ENCODE results near the gene LIPK.
"Not testable (repeated sequence)": the region's sequence is repeated elsewhere in the genome, so short reads cannot be mapped to it uniquely, and the experiment has no call there.

LIPK gene

DNA sequence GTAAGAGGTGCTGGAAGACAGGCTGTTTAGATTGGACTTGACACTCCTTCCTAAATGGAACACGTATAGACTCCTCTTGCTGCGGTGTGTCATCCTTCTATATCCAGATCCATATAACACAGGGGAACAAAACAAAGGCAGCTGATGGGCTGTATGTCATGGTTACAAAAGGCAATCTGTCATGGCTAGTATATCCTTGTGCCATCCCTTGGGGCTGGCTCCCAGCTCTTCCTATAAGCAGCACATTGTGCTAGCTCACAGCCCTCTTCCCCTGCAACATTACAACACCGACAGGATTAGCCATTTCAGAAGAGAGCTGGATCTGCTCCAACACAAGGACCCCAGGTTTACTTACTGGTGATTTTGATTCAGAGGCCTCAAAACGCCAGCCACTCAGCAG lies 15.3 kb downstream of the LIPK start:
- no peak overlapping the region for H3K4me3 ChIP-seq (ENCODE audit: low read length)
- TF ChIP-seq, protein P1, sequence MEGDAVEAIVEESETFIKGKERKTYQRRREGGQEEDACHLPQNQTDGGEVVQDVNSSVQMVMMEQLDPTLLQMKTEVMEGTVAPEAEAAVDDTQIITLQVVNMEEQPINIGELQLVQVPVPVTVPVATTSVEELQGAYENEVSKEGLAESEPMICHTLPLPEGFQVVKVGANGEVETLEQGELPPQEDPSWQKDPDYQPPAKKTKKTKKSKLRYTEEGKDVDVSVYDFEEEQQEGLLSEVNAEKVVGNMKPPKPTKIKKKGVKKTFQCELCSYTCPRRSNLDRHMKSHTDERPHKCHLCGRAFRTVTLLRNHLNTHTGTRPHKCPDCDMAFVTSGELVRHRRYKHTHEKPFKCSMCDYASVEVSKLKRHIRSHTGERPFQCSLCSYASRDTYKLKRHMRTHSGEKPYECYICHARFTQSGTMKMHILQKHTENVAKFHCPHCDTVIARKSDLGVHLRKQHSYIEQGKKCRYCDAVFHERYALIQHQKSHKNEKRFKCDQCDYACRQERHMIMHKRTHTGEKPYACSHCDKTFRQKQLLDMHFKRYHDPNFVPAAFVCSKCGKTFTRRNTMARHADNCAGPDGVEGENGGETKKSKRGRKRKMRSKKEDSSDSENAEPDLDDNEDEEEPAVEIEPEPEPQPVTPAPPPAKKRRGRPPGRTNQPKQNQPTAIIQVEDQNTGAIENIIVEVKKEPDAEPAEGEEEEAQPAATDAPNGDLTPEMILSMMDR (conservative IDR thresholded peaks at IDR 0.05; ENCODE audit: low read length): no peak
- no peak for DNase-seq (ENCODE audit: low read depth)

DNA sequence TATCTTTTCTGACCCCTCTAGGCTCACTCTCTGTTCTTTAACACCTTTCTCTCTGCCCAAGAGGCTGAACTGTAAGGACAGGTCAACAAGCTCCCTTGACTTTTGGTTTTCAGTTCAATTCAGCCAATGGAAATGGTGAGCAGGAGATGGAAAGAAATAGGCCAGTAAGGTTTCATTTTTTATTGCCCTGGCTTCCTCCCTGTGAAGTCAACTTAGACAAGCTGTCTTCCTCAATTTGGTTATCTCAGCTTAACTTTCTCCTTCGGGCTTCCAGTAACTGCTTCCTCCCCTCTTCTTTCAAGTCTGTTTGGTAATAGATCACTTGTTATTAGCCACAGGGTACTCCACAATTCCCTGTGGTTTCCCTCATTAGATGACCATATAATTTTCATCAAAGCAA lies 19.7 kb downstream of the LIPK start:
- TF ChIP-seq, protein P1 (conservative IDR thresholded peaks at IDR 0.05; ENCODE audit: low read length): no peak
- DNase-seq (ENCODE audit: low read depth): no peak
- H3K4me3 ChIP-seq (ENCODE audit: low read length): no peak overlapping the region

DNA sequence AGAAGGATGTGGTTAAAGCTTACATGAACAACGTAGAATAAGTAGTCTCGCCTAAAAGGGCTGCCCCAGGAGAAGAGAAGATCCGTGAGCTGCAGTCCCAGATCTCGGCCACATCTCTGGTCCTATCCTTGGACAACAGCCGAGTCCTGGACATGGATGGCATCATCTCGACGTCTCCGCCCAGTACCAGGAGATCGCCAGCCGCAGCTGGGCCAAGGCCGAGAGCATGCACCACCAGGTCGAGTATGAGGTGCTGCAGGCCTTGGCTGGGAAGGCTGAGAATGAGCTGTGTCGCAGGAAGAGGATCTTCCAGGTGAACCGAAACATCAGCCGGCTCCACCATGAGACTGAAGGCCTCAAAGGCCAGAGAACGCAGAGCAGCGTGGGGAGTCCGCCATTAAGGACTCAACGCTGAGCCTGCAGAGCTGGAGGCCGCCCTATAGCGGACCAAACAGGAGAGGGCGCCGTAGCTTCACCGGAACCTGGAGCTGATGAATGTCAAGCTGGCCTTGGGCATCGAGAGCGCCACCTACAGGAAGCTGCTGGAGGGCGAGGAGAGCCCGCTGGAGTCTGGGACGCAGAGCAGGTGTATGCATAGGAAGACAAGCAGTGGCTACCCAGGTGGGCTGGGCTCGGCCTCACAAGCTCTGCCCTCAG lies 22.2 kb downstream of the LIPK start:
- TF ChIP-seq, protein P1 (conservative IDR thresholded peaks at IDR 0.05; ENCODE audit: low read length): peak; percentile 29
- no peak overlapping the region for H3K4me3 ChIP-seq (ENCODE audit: low read length)
- DNase-seq (ENCODE audit: low read depth): no peak

DNA sequence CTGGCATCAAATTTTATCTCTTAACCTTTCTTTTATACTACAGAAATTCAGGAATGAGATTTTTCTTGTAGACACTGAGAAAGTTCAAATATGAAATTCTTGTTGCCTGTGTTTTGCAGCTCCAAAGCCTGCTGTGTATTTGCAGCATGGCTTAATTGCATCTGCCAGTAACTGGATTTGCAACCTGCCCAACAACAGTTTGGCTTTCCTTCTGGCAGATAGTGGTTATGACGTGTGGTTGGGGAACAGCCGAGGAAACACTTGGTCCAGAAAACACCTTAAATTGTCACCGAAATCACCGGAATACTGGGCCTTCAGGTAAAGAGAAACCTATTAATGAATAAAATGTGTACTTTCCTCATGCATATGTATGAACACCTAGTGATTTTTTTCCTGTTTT lies 24.8 kb downstream of the LIPK start:
- no peak for DNase-seq (ENCODE audit: low read depth)
- TF ChIP-seq, protein P1 (conservative IDR thresholded peaks at IDR 0.05; ENCODE audit: low read length): no peak
- H3K4me3 ChIP-seq (ENCODE audit: low read length): no peak overlapping the region

DNA sequence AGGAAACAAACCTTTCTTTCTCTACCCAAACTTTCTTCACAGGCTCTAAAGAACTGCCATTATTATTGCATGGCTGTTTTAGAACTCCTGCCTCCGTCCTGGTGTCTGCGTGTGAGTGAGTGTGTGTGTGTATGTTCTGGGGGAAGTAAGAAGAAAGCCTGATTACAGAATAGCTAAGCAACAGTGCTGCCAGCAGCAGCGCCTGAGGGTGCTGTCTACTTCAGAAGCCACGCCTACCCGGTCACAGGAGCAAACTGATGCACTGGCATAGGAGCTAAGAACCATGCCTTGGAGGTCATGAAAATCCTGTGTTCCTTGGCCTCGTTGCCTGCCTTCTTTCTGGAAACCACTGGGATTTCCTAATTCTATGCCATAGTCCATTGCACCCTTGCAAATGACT lies 25.2 kb downstream of the LIPK start:
- no peak for DNase-seq (ENCODE audit: low read depth)
- H3K4me3 ChIP-seq (ENCODE audit: low read length): no peak overlapping the region
- TF ChIP-seq, protein P1 (conservative IDR thresholded peaks at IDR 0.05; ENCODE audit: low read length): no peak

DNA sequence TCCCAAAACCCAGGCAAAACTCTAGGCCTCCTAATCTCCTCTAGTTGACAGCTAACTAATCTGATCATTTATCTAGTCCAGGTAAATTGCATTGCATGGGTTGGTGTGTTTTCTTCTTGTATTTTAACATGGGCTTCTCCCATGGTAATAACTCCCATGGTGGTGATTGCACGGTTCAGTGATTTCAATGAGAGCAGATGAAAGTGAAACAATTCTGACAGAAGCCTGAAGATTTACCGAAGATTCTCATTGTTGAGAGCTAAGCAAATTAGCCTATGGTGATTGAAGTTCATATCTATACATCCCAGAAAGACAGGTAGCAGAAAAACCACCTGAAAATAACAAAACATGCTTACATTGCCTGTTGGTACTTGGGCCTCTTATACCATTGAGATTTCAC lies 27.2 kb downstream of the LIPK start:
- H3K4me3 ChIP-seq (ENCODE audit: low read length): no peak overlapping the region
- no peak for DNase-seq (ENCODE audit: low read depth)
- TF ChIP-seq, protein P1 (conservative IDR thresholded peaks at IDR 0.05; ENCODE audit: low read length): no peak

DNA sequence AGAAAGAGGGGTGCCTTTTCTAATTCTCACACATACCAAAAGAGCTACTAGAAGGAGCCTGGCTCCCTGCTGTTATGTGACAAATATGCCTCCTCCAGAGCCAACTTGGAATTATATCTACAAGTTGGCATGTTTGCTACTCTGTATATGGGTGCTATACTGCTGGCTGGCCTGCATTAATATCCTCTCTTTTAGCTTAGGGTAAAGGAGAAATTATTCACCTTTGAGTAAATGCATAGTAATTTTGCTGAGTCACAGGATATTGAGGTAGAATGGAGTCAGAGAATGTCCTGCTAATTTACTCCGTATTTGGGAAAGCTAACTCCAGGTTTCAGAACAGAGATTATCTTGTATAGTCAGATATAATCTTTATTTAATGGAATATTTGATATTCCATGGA lies 29.6 kb downstream of the LIPK start:
- TF ChIP-seq, protein P1 (conservative IDR thresholded peaks at IDR 0.05; ENCODE audit: low read length): no peak
- no peak overlapping the region for H3K4me3 ChIP-seq (ENCODE audit: low read length)
- DNase-seq (ENCODE audit: low read depth): peak; percentile 10

DNA sequence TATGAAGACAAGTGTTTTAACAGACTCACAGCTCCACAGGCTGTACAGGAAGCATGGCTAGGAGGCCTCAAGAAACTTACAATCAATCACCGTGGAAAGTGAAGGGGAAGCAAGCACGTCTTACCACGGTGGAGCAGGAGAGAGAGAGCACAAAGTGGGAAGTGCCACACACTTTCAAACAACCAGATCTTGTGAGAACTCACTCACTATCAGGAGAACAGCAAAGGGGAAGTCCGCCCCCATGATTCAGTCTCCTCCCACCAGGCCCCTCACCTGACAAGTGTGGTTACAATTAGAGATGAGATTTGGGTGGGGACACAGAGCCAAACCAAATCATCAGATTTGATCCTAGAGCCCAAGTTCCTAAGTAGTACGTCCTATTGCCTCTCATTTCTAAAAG lies 35.9 kb downstream of the LIPK start:
- not testable (repeated sequence) for DNase-seq (ENCODE audit: low read depth); H3K4me3 ChIP-seq (ENCODE audit: low read length)

Data from AG10803 (cell line).